Measurements from ENCODE around the gene SLC25A30.

GRCh38 chr13:45406421-45406820, 11.8 kb downstream of the SLC25A30 start:
- no peak for TF ChIP-seq POLR2AphosphoS5 (IDR thresholded peaks at IDR 0.05; ENCODE audit: borderline replicate concordance, low read depth, low read length)
- no peak for TF ChIP-seq EZH2 (IDR thresholded peaks at IDR 0.05)
- TF ChIP-seq FOXP2 (optimal IDR thresholded peaks at IDR 0.05; ENCODE audit: control extremely low read depth, extremely low read length, insufficient read depth): no peak
